Peyer's patch (tissue), 4 donors: ENCODE results near the gene IRF3.

Experiments used
- CTCF ChIP-seq, 6 experiments: fragments of 450-650 bp in 4 of 6; fragments of 200-600 bp in 2 of 6; sonication (generic) in 1 of 6; IDR thresholded peaks; one replicate each; pipeline ENCODE4 v1.5.1; 2017 to 2019; ENCODE audit warnings: antibody characterized with exemption in 6 of 6, mild to moderate bottlenecking in 3 of 6, moderate library complexity in 1 of 6
- POLR2A ChIP-seq, 2 donors: fragments of 450-650 bp; IDR thresholded peaks; one replicate each; pipeline ENCODE4 v1.5.1; 2017; ENCODE audit warnings: antibody characterized with exemption in 2 of 2, mild to moderate bottlenecking in 2 of 2, moderate library complexity in 2 of 2

- TF ChIP-seq CTCF (IDR thresholded peaks at IDR 0.05) (peak; percentile 76 to 92 (median 88)), POLR2A (IDR thresholded peaks at IDR 0.05) (peak; percentile 28 to 46)
Measured at GRCh38 chr19:49672131-49672919, 6.7 kb upstream of the IRF3 start.
